Left colon (tissue), 2 donors: ENCODE results near the gene BOD1. TPM values are rescaled to one million over a fixed set of nuclear protein-coding genes. Genes with fewer than 3 reads are reported as not detected.

Experiments
- ATAC-seq: fragments of 200-7000 bp; cut with Tn5 transposase; one replicate; pipeline ENCODE4 v1.9.1; 2020; ENCODE audit warnings: mild to moderate bottlenecking, moderate library complexity
- DNase-seq, 2 donors: peaks; one replicate each; pipeline ENCODE4 v3.0.0-alpha.2; 2020
- intact Hi-C, 2 donors: fragments of 100-400 bp; cut with DNase I in 1 of 2; cut with micrococcal nuclease in 1 of 2; formaldehyde crosslinking; loops; one replicate each; pipeline versions ENCODE4 v1.11.2 to v1.14.0; 2022; cut with DNase I, micrococcal nuclease
- long read RNA-seq: library from polyadenylated mRNA; unstranded; transcript quantifications from one replicate; pipeline ENCODE4 v2.0.0, GENCODE V29; 2021
- total RNA-seq, 2 donors: library from RNA; stranded (reverse); fragmentation: NEBNext Ultra II Directional; extraction: Animal tissue kit (Norgen Biotek cat#: 25700); gene quantifications; one replicate each; pipeline ENCODE4 v1.2.1, GENCODE V29; 2021
- donor health status: DM: no; HTN: no; CAD: no.
- donor health status: DM: yes; HTN: yes; CAD: no.

The BOD1 gene
- 10 to 100 TPM; 22.5 to 23.8 TPM for total RNA-seq
- long read RNA-seq, partial matches to known transcripts: 0 of 9 reads
- long read RNA-seq, other reads (novel, unspliced or antisense): 2 of 9 reads

DNA sequence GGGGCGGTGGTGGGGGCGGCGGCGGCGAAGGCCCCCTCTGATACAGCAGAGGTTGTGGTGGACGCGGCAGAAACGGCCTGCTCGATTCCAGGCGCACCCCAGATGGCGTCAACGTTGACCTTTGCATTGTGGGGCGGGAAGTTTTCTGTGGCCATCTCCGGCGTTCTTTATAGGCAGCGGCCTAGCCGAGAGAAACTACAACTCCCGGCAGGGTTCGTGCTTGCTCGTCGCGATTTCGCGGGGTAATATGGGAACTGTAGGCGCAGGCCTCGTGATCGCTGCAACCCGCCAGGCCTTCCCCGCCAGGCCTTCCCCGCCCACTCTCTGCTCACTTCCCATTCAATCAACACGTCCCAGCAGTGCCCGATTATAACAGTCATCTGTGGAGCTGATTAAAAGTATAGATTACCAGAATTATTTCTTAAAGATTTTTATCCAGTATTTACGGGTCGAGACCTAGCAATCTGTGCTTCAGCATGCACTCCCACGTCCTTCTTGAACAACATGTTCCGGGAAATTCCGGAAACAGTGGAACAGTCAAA, at the start of gene BOD1:
TSS of gene BOD1 (minus strand) at position 74 of the 542 bp plus-strand sequence. CDS start 214 bp downstream, outside the sequence.
- intact Hi-C loops: no loop called here
- ATAC-seq: peak; percentile 96
- DNase-seq: peak; percentile 95 to 98

DNA sequence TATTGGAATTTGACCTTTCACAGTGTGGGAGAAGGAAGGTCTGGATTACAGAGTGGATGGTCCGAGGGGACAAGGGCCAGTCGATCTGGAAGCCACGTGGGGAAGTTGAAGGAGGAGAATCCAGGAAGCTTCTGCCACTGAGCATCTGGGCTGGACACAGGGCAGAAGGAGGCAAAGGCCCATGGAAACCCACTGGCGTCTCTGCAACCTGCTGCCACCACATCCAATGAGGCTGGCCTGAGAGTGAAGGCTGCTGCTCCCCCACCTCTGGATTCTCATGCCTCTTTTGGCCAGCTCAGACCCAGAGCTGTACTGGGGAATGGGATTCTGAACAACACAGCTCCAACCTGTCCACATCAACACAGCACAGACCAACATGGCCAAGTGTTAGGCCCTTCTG, 48.9 kb upstream of the BOD1 start:
- no peak for ATAC-seq
- intact Hi-C loops: no loop called here
- no peak for DNase-seq

DNA sequence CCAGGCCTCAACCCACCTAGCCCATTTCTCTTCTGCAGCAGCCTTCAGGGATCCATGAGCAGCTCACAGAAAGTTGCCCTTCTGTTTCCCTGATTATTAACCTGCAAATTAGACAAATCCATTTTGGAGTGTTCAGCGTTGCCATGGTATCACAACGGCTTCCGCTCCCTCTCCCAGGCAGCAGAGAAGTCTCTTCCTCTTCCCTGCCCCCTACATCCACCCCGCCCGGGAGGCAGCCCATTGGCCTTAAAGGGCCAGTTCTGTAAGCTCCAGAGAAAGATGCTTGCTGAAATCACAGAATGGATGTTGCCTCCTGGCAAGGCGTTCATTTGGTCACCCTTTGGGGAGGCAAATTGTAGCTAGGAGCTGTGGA, 47.7 kb upstream of the BOD1 start:
- intact Hi-C loops: no loop called here
- DNase-seq (peak in 1 of 2 donors; percentile 25), ATAC-seq (peak; percentile 31)

DNA sequence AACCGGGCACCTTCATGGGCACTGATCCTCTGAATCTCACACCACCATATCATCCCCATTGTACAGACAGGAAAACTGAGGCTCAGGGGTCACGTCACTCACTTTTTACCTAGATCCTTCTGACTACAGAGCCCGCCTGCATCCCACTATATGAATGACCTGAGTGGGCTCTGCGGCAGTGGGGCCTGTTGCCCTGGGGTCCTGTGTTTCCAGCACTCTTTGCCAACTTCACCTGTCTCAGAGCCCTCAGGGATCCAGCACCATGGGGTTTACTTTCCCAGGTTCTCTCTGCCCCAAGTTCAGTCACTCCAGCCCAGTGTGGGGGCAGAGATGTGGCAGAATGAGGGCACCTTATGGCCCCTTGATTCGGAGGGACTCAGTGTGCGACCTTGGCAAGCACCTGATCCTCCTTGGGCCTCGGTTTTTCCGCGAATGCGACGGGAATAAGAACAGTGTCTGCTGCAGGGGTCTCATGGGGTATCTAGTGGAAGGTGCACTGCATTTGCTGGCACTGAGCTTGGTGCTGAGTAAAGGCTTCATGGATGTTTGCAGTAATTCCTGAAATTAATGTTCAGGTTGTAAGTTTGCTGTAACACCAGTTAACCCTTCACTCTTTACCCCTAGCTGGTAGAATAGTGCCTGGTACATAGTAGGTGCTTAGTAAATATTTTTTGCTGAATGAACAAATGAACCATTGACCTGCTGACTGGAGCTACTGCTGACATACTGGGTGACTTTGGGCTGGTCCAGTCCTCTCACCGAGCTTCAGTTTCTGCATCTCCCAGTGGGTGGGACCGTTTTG, 47.1 kb upstream of the BOD1 start:
- ATAC-seq (no peak), DNase-seq (no peak)
- intact Hi-C loops: no loop called here

DNA sequence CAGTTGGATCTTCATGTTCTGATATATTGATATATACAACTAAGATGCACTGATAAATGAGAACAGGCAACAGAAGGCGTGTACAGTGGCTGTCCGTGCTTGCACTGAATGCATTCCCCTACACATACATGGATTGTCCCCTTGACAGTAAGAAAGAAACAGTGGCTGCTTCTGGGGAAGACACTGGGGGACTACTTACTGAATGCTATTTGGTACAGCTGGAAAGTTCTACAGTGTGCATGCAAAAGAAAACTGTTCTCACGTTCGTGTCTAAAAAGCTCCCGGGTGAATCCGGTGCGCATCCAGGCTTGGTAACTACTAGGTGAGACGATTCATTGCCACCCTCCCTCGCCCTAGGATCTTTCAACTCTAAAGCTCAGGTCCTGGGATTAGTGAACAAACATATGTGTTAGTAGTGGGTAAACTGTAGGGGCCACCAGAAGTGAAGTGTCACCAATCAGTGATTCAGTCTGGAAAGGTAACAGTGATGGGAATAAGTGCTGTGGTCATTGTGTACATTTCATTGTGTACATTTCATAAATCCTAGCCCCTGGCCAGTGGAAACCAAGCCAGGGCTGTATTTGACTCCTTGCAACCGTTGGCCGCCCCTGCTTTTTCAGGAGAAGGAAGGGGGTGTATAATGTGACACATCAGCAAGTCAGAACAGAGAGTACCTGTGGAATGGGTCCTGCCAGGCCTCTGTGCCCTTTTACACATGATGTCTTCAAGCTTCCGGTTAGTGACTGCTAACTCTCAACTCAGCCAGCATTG, 46.3 kb upstream of the BOD1 start:
- intact Hi-C loops: no loop called here
- no peak for ATAC-seq
- no peak for DNase-seq

DNA sequence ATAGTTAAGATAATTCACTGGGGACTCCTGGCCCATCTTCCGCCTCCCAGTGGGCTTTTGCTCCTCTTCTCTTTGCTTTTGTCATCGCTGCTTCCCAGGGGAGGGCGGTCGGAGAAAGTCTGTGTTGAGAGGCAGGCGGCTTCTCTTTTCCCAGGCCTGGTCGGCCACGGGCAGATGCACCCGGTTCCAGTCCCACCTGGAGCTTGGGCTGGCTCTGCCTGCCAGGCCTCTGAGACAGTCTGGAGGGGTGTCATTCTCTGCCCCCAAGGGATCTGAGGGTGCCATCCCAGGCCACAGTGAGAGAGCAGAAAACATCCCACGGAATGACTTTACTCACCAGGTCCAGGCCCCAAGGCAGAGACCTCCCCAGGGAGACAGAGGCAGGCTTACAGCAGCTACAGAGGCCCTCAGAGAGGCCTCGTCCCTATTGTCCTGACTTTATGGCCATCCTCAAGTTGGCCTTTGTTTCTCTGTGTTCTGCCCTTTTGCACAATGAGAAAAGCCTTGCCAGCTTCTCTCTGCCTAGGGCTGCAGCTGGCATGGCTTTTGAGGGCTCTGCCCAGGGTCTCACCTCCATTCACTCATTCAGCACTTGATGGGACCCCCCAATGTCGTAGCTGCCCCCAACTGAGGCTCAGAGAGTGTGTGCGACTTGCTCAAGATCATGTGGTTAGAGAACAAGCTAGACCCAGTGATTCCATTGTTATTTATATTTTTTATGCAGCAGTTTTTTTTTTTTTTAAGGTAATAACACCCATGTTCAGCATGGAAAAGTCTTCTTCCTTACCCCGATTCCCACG, 44.2 kb upstream of the BOD1 start:
- intact Hi-C loops: no loop called here
- DNase-seq: no peak
- ATAC-seq: no peak

DNA sequence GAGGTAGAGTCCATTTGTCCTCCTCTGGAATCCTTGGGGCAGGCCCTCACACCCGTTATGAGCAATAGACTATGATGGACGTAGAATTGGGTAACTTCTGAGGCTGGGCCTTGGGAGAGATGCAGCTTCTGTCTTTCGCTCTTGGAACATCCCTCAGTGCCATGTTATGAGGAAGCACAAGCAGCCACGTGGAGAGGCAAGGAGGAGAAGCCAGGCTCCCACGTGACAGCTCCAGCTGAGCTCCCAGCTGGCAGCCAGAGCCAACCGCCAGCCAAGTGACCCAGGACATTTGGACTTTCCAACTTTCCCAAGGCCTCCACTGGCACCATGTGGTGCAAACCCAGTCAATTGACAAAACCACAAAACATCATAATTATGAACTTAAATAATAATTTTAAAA, 43.0 kb upstream of the BOD1 start:
- ATAC-seq (no peak), DNase-seq (no peak)
- intact Hi-C loops: no loop called here

DNA sequence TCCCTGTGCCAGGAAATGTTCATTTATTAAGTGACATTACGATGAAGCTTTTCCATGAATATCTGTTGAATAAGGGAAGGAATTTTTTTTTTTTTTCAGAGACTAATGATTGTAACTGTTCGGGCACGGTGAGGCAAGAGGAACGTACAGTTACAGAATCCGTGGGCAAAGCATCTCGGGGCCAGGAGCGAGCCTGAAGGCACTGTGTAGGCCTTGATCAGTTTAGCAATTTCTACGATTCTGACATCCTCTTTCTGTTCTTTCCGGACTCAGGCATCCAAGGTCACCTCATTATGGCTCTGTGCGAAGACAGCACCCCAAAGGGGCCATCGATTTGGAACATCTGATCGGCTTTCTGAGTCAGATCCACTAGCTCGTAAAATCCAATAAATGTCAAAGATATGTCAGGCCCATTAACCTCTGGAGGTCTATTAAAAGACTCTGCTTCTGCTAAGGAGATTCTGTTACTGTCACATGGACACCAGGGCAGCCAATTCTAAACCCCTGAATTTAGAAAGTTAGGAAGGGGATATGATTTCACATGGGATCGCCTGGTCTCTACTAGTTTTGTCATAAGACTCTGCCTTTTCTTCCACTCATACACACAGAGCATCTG, 41.4 kb upstream of the BOD1 start:
- no peak for DNase-seq
- ATAC-seq: no peak
- intact Hi-C loops: no loop called here

DNA sequence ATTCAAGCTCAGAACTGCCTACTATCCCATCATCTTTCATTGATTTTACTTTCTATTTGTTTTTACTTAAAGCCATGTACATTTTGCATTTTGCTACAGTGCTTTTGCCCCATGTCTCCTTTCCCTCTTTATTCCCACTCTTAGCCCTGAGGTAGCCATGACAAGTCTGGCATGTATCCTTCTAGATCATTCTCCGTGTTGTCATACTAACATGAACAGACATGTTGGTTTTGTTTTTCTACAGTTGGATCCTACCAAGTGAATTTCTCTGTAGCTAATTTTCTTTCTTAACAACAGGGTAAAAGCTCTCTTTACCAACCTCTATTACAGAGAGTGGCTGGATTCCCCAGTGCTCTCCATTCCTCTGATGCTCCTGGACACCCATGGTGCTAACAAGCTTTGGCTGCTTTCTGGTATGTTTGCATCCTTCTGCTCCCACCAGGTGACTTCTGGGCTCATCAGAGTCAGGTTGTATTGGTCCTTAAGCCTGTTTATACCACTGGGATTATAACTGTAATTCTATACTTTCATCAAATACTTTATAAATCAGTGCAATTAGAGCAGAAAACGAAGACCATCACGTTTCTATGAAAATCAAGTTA, 38.8 kb upstream of the BOD1 start:
- ATAC-seq (no peak), DNase-seq (no peak)
- intact Hi-C loops: no loop called here

DNA sequence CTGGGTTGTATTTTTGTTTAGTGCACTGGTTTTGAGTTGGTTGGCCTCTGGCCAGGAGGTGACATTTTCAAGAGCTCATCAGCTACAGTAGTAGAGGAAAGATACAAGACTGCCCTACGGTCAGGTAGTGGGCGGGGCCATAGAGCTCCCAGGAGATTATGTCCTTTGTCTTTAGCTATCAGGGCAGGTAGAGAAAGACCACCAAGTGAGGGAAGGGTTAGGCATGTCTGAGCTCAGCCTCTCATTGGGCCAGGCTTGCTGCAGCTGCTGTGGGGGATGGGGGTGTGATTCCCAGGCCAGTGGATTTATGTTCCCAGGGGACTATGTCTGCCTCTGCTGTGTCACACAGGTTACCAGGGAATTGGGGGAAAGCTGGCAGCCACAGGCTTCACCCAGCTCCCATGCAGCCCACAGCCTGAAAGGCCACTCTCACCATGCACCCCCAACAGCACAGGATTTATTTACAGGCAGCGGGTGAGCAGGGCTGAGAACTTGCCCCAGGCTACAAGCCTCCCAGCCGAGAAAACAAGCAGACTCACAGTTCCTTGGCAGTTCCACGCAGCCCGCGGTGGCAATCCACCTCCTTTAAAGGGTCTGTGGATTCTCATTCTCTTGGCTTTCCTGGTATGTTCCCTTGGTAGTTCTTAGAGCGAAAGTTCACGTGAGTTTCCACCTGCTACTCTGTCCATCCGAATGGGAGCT, 37.5 kb upstream of the BOD1 start:
- DNase-seq (no peak), ATAC-seq (no peak)
- intact Hi-C loops: no loop called here

DNA sequence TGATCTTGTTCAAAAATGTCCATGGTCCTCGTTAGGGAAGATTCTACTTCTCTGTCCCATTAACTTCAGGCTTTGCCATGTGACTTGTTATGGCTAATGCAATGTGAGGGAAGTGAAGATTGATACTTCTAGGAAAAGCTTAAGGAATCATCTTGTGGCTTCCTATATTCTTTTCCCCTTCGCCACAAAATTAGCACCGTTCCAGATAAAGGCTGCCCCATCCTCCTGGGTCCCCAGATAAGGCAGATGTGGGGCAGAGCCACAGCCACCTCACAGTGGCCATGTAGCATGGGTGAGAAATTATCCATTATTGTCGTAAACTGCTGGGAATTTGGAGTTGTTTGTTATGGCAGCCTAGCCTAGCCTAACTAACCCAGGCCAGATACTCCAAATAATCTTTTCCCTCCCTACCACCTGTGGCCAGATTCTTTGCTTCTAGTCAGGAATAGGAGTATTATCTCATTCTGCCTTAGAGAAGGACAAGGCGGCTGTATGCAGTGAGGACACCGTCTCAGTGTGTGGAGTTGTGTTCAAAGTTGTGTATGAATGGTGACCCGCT, 31.9 kb upstream of the BOD1 start:
- no peak for DNase-seq
- intact Hi-C loops: no loop called here
- no peak for ATAC-seq

DNA sequence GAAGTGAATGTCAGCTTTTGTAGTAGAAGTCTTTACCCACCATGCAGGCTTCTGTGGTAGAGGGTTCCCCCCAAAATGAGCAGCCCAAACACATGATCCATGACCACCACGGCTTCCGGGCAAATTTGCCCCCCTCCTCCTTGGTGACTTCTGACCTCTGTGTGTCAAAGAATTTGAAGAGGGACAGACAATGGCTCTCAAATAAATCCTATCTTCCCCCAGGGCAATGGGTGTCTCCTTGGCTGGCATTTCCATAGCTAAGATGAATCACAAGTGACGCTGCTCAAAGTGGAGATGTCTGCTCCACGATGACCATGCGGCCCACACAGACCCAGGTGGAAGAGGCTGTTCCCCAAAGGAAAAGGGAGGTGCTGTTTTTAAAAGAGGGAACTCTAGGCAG, 30.2 kb upstream of the BOD1 start:
- ATAC-seq (no peak), DNase-seq (no peak)
- intact Hi-C loops: no loop called here

DNA sequence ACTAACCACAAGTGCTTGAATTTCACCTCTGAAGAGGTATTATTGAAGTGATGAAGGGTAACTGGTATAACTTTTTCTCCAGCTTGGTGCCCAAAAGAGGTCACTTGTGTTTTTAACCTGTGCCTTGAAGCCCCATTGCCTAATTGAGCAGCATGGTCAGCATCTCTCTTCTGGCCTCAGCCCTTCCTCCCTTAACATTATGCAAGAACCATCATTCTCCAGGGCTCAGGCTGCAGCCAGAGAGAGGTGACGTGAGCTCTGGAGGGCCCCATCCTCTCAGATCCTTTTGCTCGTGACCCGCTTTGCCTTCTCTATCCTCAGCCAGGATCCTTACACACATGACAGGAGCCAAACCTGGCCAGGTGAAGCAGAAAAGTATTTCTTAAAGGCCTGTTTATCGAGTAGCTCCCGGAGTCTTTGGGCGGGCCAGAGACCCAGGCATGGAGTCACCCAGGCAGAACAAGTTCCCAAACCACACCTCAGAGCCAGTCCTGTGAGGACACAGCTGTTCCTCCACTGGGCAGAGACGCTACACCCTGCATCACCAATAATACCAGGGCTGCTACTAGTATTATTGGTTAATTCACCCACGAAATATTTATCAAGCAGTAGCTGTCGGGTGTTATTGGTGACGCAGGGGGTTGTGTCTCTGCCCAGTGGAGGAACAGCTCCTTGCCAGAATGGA, 29.6 kb upstream of the BOD1 start:
- intact Hi-C loops: no loop called here
- no peak for DNase-seq
- ATAC-seq: no peak

DNA sequence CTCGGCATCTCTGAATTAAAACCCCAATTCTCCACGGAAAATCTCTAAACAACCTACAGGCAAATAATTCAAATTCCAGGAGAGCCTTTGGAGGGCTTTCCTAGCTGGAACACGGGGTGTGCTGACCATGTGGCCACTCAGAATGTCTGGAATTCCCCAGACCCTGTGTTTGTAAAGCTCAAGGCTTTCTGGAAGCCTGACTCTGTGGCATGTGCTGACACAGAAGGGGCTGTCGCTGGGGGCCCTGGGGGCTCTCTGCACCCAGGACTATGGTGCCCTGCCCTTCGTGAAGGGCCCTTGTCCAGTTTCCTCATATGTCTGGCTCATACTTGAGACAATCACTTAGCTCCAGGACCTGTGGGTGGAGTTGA, 29.0 kb upstream of the BOD1 start:
- DNase-seq: no peak
- intact Hi-C loops: no loop called here
- ATAC-seq: no peak

DNA sequence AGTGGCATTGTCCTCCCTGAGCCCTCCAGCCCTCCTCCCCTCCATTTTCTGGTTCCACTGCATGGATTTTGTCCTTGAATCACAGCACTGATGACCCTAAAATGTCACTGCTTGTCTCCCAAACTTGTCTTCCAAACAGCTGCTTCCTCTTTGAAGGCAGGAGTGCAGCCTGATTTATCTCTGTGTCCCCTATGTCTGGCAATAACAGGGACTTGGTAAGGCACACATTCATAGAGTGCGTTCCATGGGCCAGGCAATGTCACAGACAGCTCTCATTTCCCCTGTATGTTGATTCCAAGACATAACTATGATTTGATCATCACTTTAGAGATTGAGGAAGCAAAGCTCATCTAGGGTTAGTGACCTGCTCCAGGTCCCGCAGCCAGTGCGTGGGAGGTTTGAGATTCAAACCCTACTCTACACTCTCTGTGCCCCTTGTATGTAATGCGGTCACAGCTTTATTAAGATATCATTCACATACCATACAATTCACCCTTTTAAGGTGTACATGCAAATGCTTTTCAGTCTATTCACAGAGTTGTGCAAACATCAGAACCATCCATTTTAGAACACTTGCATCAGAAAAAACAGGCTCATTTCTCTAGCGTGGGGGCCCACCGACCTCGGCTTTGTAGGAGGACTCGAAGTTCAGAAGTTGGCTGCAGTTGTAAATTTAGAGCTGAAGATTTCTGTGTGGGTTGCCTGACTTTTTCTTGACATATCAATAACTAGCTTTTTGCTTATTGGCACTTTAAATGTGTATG, 28.4 kb upstream of the BOD1 start:
- ATAC-seq (no peak), DNase-seq (no peak)
- intact Hi-C loops: no loop called here

DNA sequence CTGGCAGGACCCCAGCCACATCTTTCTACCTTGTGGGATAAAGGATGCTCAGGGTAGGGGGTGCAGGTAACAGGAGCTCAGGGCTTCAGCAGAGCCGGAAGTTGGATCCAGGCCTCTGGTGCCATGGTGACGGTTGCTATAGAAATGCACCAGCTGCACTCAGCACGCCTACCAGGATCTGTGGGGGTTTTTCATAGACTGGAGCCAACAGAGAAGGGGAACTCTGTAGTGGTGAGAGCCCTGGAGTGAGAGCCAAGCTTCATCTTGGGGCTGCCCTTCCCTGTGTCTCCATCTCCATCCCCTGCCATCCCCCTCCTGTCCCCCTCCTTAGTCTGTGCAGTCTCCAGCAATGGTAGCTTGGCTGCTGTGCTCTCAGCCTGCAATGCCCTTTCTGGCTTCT, 27.5 kb upstream of the BOD1 start:
- ATAC-seq (no peak), DNase-seq (peak in 1 of 2 donors; percentile 22)
- intact Hi-C loops: no loop called here
